SK-N-SH treated with all-trans-retinoic acid at 6 μM for 48 hours (cell line): Measurements from ENCODE around the gene PADI3.

Source experiments
- ATAC-seq: fragments of 200-7000 bp; cut with Tn5 transposase; 3 replicates; pipeline ENCODE4 v1.9.1; 2020; ENCODE audit warnings: mild to moderate bottlenecking, moderate library complexity
- ARNTL ChIP-seq: fragments of 450-650 bp; formaldehyde crosslinking; IDR thresholded peaks from 2 replicates; pipeline ENCODE4 v1.5.0; 2020; ENCODE audit warnings: low read depth, mild to moderate bottlenecking, moderate library complexity, borderline replicate concordance
- BACH2 ChIP-seq: fragments of 250-450 bp; sonication (Bioruptor Pico); IDR thresholded peaks from 2 replicates; pipeline ENCODE4 v1.9.0; 2021; ENCODE audit warnings: mild to moderate bottlenecking, borderline replicate concordance
- CREB5 ChIP-seq: fragments of 250-450 bp; sonication (Bioruptor Pico); IDR thresholded peaks from 2 replicates; pipeline ENCODE4 v1.5.1; 2020; ENCODE audit warnings: low read depth, mild to moderate bottlenecking, moderate library complexity
- CSDC2 ChIP-seq: fragments of 250-450 bp; sonication (Bioruptor Pico); IDR thresholded peaks from 2 replicates; pipeline ENCODE4 v1.5.0; 2020; ENCODE audit warnings: mild to moderate bottlenecking, moderate library complexity
- CSRNP3 ChIP-seq: fragments of 250-450 bp; sonication (Bioruptor Pico); IDR thresholded peaks from 2 replicates; pipeline ENCODE4 v1.5.1; 2021; ENCODE audit warnings: mild to moderate bottlenecking, moderate library complexity
- ISL1 ChIP-seq: fragments of 250-450 bp; sonication (Bioruptor Pico); IDR thresholded peaks from 2 replicates; pipeline ENCODE4 v2.1.2; 2022; ENCODE audit warnings: mild to moderate bottlenecking, moderate library complexity
- PATZ1 ChIP-seq: fragments of 250-450 bp; sonication (Bioruptor Pico); IDR thresholded peaks from 2 replicates; pipeline ENCODE4 v1.8.0; 2020; ENCODE audit warnings: mild to moderate bottlenecking, moderate library complexity, borderline replicate concordance
- PPARA ChIP-seq: fragments of 250-450 bp; sonication (Bioruptor Pico); IDR thresholded peaks from 2 replicates; pipeline ENCODE4 v1.5.0; 2020; ENCODE audit warnings: mild to moderate bottlenecking, borderline replicate concordance
- RARB ChIP-seq: fragments of 250-450 bp; sonication (Bioruptor Pico); IDR thresholded peaks from 2 replicates; pipeline ENCODE4 v1.8.0; 2021; ENCODE audit warnings: mild to moderate bottlenecking, moderate library complexity
- SNAI2 ChIP-seq: fragments of 250-450 bp; sonication (Bioruptor Pico); IDR thresholded peaks from 2 replicates; pipeline ENCODE4 v1.5.0; 2020; ENCODE audit warnings: mild to moderate bottlenecking, moderate library complexity
- TCF4 ChIP-seq: fragments of 250-450 bp; sonication (Bioruptor Pico); IDR thresholded peaks from 2 replicates; pipeline ENCODE4 v1.8.0; 2021; ENCODE audit warnings: mild to moderate bottlenecking, moderate library complexity, borderline replicate concordance
- TOX ChIP-seq: fragments of 250-450 bp; sonication (Bioruptor Pico); IDR thresholded peaks from 2 replicates; pipeline ENCODE4 v1.8.0; 2021; ENCODE audit warnings: mild to moderate bottlenecking, moderate library complexity, borderline replicate concordance
- TSHZ2 ChIP-seq: fragments of 250-450 bp; sonication (Bioruptor Pico); IDR thresholded peaks from 2 replicates; pipeline ENCODE4 v1.5.0; 2020; ENCODE audit warnings: mild to moderate bottlenecking, moderate library complexity
- ZC3H10 ChIP-seq: fragments of 250-450 bp; sonication (Bioruptor Pico); IDR thresholded peaks from 2 replicates; pipeline ENCODE4 v1.5.1; 2021; ENCODE audit warnings: mild to moderate bottlenecking, moderate library complexity
- ZFP3 ChIP-seq: fragments of 250-450 bp; sonication (Bioruptor Pico); IDR thresholded peaks from 2 replicates; pipeline ENCODE4 v1.5.0; 2020; ENCODE audit warnings: mild to moderate bottlenecking, moderate library complexity
- ZFP30 ChIP-seq: fragments of 450-650 bp; formaldehyde crosslinking; IDR thresholded peaks from 2 replicates; pipeline ENCODE4 v1.5.0; 2022; ENCODE audit warnings: mild to moderate bottlenecking, moderate library complexity
- ZNF70 ChIP-seq: fragments of 450-650 bp; formaldehyde crosslinking; IDR thresholded peaks from 2 replicates; pipeline ENCODE4 v1.5.0; 2020; ENCODE audit warnings: mild to moderate bottlenecking, moderate library complexity
- ZNF8 ChIP-seq: fragments of 450-650 bp; formaldehyde crosslinking; IDR thresholded peaks from 2 replicates; pipeline ENCODE4 v1.5.0; 2020; ENCODE audit warnings: mild to moderate bottlenecking, moderate library complexity

PADI3 gene

GRCh38 chr1:17250601-17251000, 1.7 kb downstream of the PADI3 start:
- ATAC-seq: peak; percentile 70

GRCh38 chr1:17251246-17251645, 2.3 kb downstream of the PADI3 start:
- no peak for TF ChIP-seq BACH2 (CRISPR knock-in tag)
- no peak for TF ChIP-seq ZNF70 (CRISPR knock-in tag)
- no peak for TF ChIP-seq PATZ1 (CRISPR knock-in tag)
- no peak for TF ChIP-seq CSDC2 (CRISPR knock-in tag)
- no peak for TF ChIP-seq RARB (CRISPR knock-in tag)
- no peak for TF ChIP-seq CREB5 (CRISPR knock-in tag)
- no peak for TF ChIP-seq CSRNP3 (CRISPR knock-in tag)
- TF ChIP-seq TCF4 (CRISPR knock-in tag): no peak
- no peak for TF ChIP-seq ZNF8
- no peak for TF ChIP-seq SNAI2 (CRISPR knock-in tag)
- TF ChIP-seq ZC3H10 (CRISPR knock-in tag): no peak
- no peak for TF ChIP-seq PPARA (CRISPR knock-in tag)
- TF ChIP-seq TSHZ2 (CRISPR knock-in tag): no peak
- TF ChIP-seq ZFP30 (CRISPR knock-in tag): no peak
- peak; percentile 7; the same call in 2 of the 3 replicates for ATAC-seq

More at GRCh38 chr1:17250601-17251000, 1.7 kb downstream of the PADI3 start:
- no peak for TF ChIP-seq ISL1
- no peak for TF ChIP-seq BACH2 (CRISPR knock-in tag)
- no peak for TF ChIP-seq TCF4 (CRISPR knock-in tag)
- TF ChIP-seq PATZ1 (CRISPR knock-in tag): no peak
- no peak for TF ChIP-seq ARNTL
- no peak for TF ChIP-seq ZFP3 (CRISPR knock-in tag)
- TF ChIP-seq ZFP30 (CRISPR knock-in tag): no peak
- no peak for TF ChIP-seq CSRNP3 (CRISPR knock-in tag)
- TF ChIP-seq TOX (CRISPR knock-in tag): no peak
- no peak for TF ChIP-seq CSDC2 (CRISPR knock-in tag)
- no peak for TF ChIP-seq CREB5 (CRISPR knock-in tag)
